Measurements from ENCODE around the gene P2RY13. TPM values are rescaled to one million over a fixed set of nuclear protein-coding genes. Genes with fewer than 3 reads are reported as not detected.

P2RY13 gene
- total and polyA plus RNA-seq, 2 donors (not counting 1 experiment from before 2014, with no cell fraction given), result 0.92 to 1.0 TPM

GRCh38 chr3:151285940-151286339 lies 43.4 kb downstream of the P2RY13 start:
- Histone ChIP-seq H3K4me1 (ENCODE audit: control insufficient read depth in 2 of 2, insufficient read depth in 2 of 2, low read length in 2 of 2) (peaks cover 0 to under 1% of the 10 kb centered on the region in 2 donors), H3K4me2 (replicated peaks; ENCODE audit: low read depth, low read length, poor library complexity, severe bottlenecking) (no peak overlapping the region), H3K4me3 (ENCODE audit: control extremely low read depth in 1 of 5, extremely low read depth in 1 of 5, insufficient read depth in 1 of 5, low read depth in 2 of 5, low read length in 4 of 5) (no peak overlapping the region), H3K9me3 (ENCODE audit: control extremely low read depth in 1 of 3, control insufficient read depth in 2 of 3, insufficient read depth in 1 of 3, low read length in 2 of 3) (no peaks in the 10 kb centered on the region), H3K79me2 (ENCODE audit: control insufficient read depth, insufficient read depth, low read length) (peaks cover 11% of the 10 kb centered on the region), H3K27me3 (replicated peaks in 1 of 4; ENCODE audit: control extremely low read depth in 1 of 4, control insufficient read depth in 3 of 4, insufficient read depth in 4 of 4, low read length in 3 of 4) (no peaks in the 10 kb centered on the region), H3K27ac (ENCODE audit: low read length in 2 of 2) (no peak overlapping the region), H2AFZ (ENCODE audit: insufficient read depth, low read depth, low read length, poor library complexity, severe bottlenecking) (no peak overlapping the region), H3K9ac (ENCODE audit: low read length) (no peak overlapping the region), H4K20me1 (ENCODE audit: control insufficient read depth, insufficient read depth, low read length, poor library complexity, severe bottlenecking) (no peaks in the 10 kb centered on the region), H3K36me3 (replicated peaks in 1 of 2; ENCODE audit: control extremely low read depth in 1 of 2, control insufficient read depth in 1 of 2, extremely low read depth in 1 of 2, insufficient read depth in 2 of 2, low read length in 1 of 2) (no peaks in the 10 kb centered on the region)
- ATAC-seq (ENCODE audit: low read depth) (no peak), DNase-seq (no peak)
- Mint-ChIP-seq H3K4me1 (peaks cover 1% of the 10 kb centered on the region), H3K27me3 (no peaks in the 10 kb centered on the region), H3K27ac (no peak overlapping the region), H3K9me3 (ENCODE audit: insufficient read depth) (no peaks in the 10 kb centered on the region), H3K4me3 (no peak overlapping the region)
- intact Hi-C loops (cut with micrococcal nuclease), result no loop called here
- ChIA-PET CTCF (interaction anchor here (0.8 to 4.0 kb wide), 5 partner anchors 51 to 118 kb away, joined by 3 to 36 read pairs (median 5); no protein-coding TSS in a partner anchor), POLR2A (no interaction called here)
- TF ChIP-seq EZH2 (IDR thresholded peaks at IDR 0.05; ENCODE audit: borderline replicate concordance, insufficient read depth, low read depth, low read length, poor library complexity, severe bottlenecking), result no peak
- TF ChIP-seq, protein P1, sequence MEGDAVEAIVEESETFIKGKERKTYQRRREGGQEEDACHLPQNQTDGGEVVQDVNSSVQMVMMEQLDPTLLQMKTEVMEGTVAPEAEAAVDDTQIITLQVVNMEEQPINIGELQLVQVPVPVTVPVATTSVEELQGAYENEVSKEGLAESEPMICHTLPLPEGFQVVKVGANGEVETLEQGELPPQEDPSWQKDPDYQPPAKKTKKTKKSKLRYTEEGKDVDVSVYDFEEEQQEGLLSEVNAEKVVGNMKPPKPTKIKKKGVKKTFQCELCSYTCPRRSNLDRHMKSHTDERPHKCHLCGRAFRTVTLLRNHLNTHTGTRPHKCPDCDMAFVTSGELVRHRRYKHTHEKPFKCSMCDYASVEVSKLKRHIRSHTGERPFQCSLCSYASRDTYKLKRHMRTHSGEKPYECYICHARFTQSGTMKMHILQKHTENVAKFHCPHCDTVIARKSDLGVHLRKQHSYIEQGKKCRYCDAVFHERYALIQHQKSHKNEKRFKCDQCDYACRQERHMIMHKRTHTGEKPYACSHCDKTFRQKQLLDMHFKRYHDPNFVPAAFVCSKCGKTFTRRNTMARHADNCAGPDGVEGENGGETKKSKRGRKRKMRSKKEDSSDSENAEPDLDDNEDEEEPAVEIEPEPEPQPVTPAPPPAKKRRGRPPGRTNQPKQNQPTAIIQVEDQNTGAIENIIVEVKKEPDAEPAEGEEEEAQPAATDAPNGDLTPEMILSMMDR (IDR thresholded peaks at IDR 0.05), result no peak
- no CpG with 5 or more reads among the region's 1 CpG for WGBS (ENCODE audit: insufficient coverage)

- Histone ChIP-seq H3K36me3 (replicated peaks in 1 of 2; ENCODE audit: control extremely low read depth in 1 of 2, control insufficient read depth in 1 of 2, extremely low read depth in 1 of 2, insufficient read depth in 2 of 2, low read length in 1 of 2) (no peaks in the 10 kb centered on the region), H3K27ac (ENCODE audit: low read length in 2 of 2) (no peak overlapping the region), H3K4me1 (ENCODE audit: control insufficient read depth in 2 of 2, insufficient read depth in 2 of 2, low read length in 2 of 2) (peaks cover 19 to 20% of the 10 kb centered on the region in 2 donors), H3K9me3 (ENCODE audit: control extremely low read depth in 1 of 3, control insufficient read depth in 2 of 3, insufficient read depth in 1 of 3, low read length in 2 of 3) (no peaks in the 10 kb centered on the region), H2AFZ (ENCODE audit: insufficient read depth, low read depth, low read length, poor library complexity, severe bottlenecking) (peak overlapping the region; percentile 51), H3K79me2 (ENCODE audit: control insufficient read depth, insufficient read depth, low read length) (peaks cover 23% of the 10 kb centered on the region), H3K4me3 (ENCODE audit: control extremely low read depth in 1 of 5, extremely low read depth in 1 of 5, insufficient read depth in 1 of 5, low read depth in 2 of 5, low read length in 4 of 5) (no peak overlapping the region), H4K20me1 (ENCODE audit: control insufficient read depth, insufficient read depth, low read length, poor library complexity, severe bottlenecking) (no peaks in the 10 kb centered on the region), H3K27me3 (replicated peaks in 1 of 4; ENCODE audit: control extremely low read depth in 1 of 4, control insufficient read depth in 3 of 4, insufficient read depth in 4 of 4, low read length in 3 of 4) (no peaks in the 10 kb centered on the region), H3K4me2 (replicated peaks; ENCODE audit: low read depth, low read length, poor library complexity, severe bottlenecking) (no peak overlapping the region), H3K9ac (ENCODE audit: low read length) (no peak overlapping the region)
- DNase-seq (no peak), ATAC-seq (ENCODE audit: low read depth) (no peak)
- CTCF ChIA-PET, result interaction anchor here (0.6 to 2.2 kb wide), 10 partner anchors 23 to 121 kb away, joined by 3 to 47 read pairs (median 5); no protein-coding TSS in a partner anchor
- H3K4me3 Mint-ChIP-seq, result no peak overlapping the region
- intact Hi-C loops (cut with micrococcal nuclease), result loop anchor here (1.0 kb wide), 3 partner anchors 57 to 128 kb away; no protein-coding TSS in a partner anchor
- TF ChIP-seq, protein P1 (IDR thresholded peaks at IDR 0.05), result no peak
- no peak for TF ChIP-seq EZH2 (IDR thresholded peaks at IDR 0.05; ENCODE audit: borderline replicate concordance, insufficient read depth, low read depth, low read length, poor library complexity, severe bottlenecking)
- 0% methylated on average over 1 of the region's 5 CpGs for WGBS (ENCODE audit: insufficient coverage)
- POLR2A ChIA-PET, result no interaction called here
- no peak overlapping the region for H3K27ac Mint-ChIP-seq
- H3K9me3 Mint-ChIP-seq (ENCODE audit: insufficient read depth), result no peaks in the 10 kb centered on the region
- no peaks in the 10 kb centered on the region for H3K27me3 Mint-ChIP-seq
- peaks cover 18% of the 10 kb centered on the region for H3K4me1 Mint-ChIP-seq
Observed at GRCh38 chr3:151283907-151284461, 45.4 kb downstream of the P2RY13 start.

Measured in B cell (primary cell).